HG03457 (cell line): Measurements from ENCODE around the gene SMYD2.
"Not testable (repeated sequence)": the region's sequence is repeated elsewhere in the genome, so short reads cannot be mapped to it uniquely, and the experiment has no call there.

Source experiments
- ATAC-seq: cut with Tn5 transposase; IDR thresholded peaks from one replicate; pipeline ENCODE4 v1.9.1; 2021; ENCODE audit warnings: moderate number of reproducible peaks; ENCODE audit not compliant: unreplicated experiment

The SMYD2 gene

DNA sequence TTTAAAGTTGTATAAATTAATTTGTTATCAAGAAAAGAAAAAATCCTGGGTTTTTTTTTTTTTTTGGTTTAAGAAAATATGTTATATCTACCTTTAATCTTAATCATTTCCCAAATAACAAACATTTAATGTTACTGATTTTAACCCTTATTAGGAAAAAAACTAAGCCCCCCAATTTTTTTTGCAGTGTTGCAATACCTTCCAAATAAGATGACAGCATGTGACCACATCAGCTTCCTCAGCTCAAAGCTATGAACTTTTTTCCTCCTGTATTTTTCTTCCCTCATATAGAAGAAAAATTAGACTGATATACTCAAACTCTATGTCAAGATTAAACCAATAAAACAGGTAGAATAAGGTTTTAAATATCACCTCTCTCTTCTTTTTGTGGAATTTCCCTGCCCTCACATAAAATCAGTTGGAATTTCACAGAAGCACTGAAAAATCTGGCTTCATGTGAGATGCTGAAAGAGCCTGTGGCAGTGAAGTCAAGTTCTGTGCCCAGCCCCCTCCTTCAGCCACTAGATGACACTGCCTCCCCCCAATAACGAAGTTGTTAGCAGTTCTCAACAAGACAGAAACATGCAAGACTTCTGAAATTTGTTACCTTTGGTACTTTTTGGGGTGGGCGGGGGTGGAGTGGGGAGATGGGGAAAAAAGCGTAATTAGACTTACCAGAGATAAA is 9.6 kb upstream of the SMYD2 start:
- no peak for ATAC-seq

DNA sequence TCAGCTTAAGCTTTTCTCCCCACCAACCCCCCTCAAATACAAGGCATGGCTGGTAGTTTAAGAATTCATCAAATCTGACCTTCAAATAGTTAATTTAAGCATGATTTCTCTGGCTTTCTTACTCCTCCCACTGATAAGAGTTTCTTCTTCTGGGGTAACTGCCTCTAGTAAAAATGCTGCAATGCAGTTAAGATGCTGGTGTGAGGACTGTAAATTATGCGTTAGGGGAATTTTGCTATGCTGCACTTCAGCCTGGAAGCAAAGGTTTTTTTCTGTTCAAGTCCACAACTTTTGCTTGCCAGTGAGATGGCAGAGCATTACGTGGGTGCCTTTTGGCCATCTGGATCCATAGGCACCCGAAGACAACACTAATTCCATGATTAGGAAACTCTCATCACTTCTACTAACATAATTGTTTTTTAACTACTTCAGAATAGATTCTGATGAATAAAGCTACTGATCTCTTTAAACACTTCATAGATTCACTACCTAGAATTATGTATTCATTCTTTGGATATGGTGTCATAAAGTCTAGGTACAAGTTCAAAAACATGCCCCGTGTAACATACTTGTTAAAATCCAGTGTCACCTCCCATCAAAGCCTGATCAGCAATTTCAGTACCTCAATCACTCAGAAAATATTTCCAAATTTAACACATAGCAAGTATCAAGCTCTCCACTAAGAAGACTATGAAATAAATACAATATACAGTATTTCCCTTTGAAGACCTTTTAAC is 8.8 kb upstream of the SMYD2 start:
- no peak for ATAC-seq

DNA sequence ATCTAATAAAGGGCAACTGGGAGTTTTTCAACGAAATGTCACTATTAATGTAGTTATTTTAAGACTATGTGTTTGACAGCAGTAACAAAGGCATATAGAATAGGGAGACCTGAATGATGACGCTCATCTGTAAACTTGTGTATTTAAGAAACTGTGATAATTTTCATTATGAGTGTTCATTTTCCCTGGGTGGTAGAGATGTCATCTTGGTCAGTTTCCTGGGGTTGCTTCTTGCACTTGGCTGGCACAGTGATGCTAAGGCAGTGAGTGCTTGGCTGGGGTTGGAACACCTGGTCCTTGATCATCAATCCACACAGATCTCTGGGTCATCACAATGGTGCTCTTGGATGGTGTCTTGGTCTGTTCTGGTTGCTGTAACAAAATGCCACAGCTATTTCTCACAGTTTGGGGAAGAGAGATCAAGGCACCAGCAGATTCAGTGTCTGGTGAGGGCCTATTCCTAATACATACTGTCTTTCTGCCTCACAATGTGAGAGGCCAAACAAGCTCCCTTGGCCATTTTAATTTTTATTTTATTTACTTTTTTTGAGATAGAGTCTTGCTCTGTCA is 7.9 kb upstream of the SMYD2 start:
- ATAC-seq = no peak

DNA sequence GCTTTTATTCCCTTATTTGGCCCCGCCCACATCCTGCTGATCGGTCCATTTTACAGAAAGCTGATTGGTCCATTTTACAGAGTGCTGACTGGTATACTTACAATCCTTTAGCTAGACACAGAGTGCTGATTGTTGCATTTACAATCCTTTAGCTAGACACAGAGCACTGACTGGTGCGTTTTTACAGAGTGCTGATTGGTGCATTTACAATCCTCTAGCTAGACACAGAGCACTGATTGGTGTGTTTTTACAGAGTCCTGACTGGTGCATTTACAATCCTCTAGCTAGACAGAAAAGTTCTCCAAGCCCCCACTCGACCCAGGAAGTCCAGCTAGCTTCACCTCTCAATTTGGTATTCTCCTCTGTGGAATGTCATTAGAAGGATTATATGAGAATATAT is 5.3 kb upstream of the SMYD2 start:
- not testable (repeated sequence) for ATAC-seq

DNA sequence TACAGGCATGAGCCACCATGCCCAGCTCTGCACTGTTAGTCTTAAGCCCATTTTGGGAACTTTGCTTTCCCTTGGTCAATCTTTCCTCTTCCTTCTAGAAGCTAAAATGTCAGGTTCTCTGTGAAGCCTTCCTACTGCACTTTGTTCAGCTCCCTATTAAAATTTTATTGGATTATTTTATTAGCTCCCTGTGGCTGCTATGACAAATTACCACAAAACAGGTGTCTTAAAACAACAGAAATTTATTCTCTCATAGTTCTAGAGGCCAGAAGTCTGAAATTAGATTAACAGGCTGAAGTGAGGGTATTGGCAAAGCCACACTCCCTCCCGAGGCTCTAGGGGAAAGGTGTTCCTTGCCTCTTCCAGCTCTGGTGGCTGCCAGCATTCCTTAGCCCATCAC is 4.2 kb upstream of the SMYD2 start:
- ATAC-seq = no peak

DNA sequence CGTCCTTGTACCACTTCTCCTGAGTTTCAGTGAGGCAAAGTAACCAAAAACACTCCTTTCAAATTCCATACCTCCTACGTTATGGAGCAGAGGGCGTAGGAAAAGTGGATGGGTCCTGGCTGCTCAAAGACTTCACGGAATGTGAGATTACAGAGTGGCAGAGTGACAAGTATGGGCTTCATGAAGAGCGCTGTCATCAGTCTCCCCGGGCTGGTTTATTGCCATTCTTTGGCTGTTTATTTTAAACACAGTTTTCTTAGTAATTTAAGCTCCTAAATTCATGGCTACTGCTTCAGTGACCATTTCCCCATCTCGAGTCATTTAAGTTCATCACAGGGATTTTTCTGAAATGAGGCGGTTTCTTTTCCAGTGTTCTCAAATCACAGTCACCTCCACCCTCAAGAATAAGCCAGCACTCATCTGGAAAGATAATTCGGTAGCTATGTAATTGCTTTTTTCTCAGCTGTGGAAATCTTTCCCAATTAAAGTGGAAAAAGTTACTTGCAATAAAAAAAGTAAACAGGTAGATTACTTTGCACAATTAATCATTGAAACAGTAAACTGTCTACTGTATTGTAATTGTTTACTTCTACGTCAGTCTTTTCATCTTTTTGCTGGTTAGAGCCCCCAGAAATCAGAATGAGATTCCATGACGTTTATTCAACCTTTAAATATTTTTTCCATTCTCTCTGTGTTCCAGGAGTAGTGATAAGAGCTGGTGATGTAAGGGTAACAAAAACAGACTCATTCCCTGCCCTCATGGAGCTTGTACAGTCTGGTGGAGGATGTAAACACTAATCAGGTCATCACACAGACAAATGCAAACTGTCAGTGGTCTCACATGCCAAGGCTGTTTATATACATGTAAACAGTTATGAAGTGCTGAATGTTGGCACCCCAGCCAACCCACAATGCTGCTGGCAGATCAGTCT is 3.0 kb upstream of the SMYD2 start:
- ATAC-seq = no peak

DNA sequence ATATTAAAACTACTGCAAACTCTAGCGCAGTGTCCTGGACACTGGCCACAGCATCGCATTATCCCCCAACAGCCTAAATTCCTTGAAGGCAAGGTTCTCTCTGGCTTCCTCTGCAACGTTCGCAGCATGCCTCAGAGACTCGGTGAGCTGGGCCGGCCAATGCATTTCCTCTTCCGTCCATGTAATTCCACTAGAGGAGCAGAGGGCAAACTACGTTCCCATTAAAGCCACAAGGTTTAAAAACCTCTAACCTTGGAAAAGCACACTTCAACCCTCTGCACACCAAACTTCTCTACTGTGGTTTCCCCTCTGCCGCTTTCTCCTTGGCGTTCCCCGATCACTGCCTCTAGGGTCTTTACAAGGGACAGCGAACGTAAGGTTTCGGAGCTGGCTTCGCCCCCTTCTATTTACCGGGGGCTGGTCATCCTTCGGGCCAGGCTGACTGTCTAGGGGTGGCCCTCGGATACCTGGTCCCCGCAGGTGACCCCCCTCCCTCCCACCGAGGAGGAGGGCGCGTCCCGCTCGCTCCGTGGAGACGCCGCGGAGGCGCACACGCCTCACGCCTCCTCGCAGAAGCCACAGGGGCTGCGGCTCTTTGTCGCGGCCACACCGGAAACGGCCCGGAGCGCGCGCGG is 456 bp upstream of the SMYD2 start:
- peak; percentile 51 for ATAC-seq

DNA sequence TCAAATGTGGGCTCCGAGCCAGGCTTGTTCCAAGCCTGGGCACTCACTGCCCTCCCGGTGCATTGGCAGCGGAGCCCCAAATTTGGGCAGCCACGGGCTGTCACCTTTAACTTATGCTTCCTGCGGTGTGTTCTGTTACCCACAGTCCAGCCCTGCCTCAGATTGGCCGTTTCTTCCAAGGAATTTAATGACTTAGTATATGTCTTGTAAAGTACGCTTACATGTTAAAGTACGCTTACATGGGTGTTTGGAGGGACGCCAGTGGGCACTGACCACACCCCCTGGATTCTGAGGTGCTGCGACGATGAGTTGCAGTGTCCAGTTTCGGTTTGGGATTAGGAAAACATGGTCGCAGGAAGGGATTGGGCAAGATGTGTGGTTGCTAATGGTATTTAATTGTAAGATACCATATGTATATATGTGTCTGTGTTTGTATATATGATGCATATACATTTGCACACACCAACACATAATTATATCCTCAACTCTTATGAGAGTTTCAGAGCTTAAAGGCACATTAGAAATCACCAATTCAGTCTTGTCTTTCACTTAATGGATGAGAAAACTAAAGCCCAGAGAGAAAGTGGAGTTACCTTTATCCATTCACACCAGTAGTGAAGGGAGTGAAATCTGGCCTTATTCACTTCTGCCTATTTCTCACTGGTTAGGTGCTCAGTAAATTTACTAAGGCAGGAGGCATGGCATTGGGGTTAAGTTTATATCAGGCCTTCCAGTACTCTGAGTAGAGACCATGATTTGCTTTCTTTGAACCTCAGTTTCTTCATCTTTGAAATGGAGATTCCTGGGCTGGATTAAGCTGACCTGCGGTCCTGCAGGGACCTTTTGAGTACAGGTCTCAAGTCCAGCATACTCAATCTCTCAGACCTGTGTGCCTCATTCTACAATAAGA is 1.0 kb downstream of the SMYD2 start:
- ATAC-seq = no peak

DNA sequence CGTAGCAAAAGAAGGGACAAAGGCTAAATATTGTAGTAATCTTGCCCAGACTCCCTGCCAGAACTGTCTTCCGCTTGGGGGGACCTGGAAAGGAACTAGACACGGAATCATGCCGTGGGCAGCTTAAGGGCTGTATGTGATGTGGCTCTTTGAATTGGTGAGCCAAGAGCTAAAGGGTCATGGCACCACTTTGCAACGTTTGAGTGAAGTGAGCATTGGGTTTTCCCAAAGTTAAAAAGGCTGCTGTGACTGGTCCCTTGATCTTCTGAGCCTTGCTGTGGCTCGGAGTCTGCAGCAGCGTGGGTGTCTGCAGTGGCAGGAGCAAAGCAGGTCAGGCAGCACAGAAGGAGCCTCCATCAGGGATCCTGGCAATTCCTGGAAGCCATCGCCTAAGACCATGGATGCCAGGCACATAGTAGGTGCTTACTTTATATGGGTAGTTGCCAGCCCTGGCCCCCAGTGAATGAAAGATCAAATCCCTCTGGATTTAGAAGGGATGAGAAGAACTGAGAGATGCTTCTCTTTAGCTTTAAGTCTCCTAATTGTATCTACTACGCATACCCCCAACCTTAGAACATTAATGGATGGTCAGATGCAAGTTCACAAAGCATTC is 1.8 kb downstream of the SMYD2 start:
- no peak for ATAC-seq

DNA sequence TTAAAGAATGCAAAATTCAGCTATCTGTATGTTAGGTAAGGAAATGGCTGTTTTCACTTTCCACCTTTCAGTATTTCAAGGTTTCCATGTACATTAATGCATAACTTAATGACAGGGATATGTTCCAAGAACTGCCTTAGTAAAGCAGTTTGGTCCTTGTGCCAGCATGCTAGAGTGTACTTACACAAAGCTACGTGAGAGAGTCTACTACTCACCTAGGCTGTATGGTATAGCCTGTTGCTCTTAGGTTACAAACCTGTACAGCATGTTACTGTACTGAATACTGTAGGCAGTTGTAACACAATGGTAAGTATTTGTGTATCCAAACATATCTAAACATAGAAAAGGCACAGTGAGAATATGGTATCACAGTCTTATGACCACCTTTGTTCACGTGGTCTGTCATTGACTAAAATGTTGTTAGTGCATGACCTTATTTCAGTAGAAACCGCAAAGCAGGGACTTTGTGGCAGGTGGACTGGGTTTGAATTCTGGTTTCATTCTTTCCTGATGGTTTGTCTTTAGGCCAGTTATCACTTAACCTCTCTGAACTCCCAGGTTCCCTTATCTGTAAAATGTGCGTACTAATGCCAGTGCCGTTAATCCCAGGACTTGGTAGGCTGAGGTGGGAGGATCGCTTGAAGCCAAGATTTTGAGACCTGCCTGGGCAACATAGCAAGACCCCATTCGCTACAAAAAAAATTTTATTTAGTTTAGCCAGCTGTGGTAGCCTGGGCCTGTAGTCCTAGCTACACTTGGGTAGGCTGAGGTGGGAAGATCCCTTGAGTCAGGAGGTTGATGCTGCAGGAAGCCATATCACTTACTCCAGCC is 4.9 kb downstream of the SMYD2 start:
- ATAC-seq = no peak

DNA sequence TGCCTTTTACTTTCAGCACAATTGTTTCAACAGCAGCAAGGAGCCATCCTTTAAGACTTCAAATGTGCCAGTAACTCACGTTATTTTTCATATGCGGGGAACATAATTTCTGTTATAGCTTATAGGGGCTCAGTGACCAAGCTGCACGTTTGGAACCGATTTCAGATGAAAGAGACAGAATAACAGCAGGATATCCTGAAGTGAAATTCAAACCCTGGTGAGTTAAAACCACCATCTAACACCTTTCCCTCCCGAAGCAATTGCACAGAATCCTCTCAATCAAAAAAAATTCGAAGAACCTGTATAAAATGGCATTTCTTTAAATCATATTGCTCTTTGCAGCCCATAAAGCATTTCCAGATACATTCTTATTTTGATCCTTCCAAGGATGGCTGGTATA is 6.9 kb downstream of the SMYD2 start:
- no peak for ATAC-seq

DNA sequence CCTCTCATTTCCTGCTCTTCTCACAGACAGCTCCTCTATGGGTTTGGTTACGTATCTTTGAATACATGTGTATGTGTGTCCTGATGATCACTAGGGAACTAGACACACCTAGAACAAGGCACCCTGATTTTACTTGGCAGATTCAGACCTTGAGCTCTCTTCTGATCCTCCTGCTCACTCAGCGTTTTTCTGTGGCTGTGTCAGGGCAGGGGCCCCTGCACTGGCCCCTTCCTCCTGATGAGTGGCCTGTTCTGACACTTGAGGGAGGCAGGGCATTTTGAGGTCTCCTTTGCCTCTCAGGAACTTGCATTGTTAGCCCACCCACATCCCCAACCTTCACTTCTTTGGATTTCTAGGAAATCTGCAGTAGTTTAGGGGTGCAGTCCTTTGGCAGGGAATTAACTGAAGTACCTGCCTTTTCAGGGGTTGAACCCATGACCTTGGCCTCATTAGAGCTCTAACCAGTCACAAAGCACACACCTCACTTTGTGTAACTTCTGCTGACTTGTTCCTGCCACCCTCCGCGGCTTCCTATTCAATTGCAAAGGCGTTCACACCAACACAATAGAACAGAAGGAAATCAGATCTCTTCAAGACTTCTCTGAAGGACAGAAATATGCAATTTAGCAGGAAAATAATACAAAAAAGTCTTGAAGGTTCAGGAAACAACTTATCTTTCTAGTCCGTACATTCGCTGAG is 8.8 kb downstream of the SMYD2 start:
- ATAC-seq = no peak

DNA sequence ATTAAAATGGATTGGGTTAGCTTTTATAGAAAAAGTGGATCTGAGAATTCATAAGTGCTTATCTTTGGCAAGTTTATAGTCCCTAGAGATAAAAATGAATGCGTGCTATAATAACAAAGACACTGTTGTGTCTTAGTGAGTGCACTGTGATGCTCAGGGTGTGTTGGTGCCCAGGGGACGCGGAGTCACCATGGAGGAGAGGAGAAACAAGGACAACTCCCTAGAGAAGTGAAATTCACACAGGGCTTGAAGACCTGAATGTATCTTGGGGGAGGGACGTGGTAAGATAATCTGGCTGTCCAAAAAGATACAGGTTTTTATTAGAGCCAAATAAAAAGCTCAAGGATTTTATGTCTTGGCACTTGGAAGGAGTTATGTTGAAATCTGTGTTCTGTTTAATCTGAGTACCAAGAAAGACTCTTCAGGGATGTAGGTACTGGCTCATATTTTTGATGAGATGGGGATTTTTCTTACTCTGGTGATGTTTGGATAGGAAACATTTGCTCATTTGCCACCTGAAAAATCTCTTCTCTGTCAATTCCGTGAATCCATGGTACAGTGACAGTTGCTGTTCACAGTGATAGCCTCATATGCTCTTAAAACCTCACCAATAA is 9.6 kb downstream of the SMYD2 start:
- ATAC-seq = no peak

DNA sequence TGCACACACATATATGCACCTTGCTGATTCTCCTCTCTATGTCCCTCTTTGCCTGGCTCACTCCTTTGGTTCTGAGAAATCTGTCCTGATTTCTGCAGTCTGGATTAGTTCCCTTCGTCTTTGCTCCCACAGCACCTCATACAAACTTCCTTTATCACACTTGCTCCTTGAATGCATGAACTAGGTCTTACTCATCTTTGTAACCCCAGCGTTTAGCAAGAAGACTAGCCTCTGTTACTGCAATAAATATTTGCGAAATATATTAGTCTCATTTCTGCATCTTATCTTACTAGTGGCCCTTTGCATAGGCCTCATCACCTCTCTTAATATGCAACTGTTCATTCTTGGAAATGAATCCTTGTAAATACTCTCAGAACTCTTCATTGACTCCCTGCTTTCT is 11.4 kb downstream of the SMYD2 start:
- ATAC-seq = no peak

DNA sequence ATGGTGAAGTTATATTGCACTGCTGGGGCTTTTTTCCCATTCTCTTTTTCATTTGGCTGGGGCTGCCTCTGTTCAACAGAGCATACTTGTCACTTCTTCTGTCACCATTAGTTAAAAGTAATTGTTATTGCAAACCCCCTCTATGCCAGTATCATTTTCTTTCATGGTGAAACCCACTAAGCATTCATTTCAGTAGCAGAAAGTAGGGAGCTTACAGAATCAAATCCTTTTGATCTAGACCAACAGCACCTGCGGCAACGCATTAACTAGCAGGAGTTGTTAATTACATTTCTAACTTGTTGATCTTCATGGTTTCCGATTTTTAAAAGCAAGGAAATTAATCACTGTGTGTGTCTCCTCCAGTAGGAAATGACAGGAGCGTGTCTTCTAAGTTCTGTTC is 15.0 kb downstream of the SMYD2 start:
- ATAC-seq = no peak

DNA sequence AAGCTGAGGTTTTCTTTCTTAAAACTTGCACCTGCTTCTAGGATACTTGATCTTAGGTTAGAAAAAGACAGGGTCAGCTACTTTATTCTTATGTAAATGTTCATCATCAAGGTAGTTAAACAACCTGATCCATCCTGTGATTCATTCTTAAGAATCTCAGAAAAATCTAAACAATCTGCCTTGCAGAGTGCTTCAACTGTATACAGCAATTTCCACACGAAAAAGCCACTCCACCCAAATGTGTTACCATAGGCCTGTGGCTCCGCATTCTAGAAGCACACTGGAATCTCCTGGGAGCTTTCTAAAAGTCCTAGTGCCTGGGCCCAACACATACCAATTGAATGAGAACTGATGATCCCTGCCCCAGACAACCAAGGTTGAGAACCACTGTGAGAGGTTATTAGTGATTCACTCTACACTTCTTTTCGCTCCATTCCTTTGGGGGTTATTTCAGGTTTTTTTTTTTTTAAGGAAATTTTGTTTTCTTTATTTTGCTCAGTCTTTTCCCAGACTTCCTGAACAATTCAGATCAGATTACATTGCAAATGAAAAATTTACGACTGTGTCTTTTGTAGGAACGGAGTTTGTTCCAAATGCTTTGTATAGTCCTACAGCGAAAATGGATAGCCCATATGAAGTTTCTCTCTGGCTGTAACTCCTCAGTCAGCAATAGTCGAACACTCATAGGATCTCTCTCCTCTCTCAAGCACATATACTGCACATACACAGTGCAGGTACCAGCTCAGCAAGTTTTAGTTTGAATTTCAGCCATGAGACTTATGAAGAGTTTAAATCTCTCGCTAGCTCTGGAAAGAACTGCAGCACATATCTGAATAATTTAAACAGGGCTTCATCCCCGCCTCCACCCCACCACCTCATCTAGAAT is 16.1 kb downstream of the SMYD2 start:
- ATAC-seq = no peak
